ENCODE results near the gene VAV3. TPM values are rescaled to one million over a fixed set of nuclear protein-coding genes. Genes with fewer than 3 reads are reported as not detected.

VAV3 gene
- total and polyA plus RNA-seq, 2 of the 8 experiments (the other 6 are each of a cell fraction or from before 2014, with no cell fraction given) = 2.9 to 7.9 TPM

DNA sequence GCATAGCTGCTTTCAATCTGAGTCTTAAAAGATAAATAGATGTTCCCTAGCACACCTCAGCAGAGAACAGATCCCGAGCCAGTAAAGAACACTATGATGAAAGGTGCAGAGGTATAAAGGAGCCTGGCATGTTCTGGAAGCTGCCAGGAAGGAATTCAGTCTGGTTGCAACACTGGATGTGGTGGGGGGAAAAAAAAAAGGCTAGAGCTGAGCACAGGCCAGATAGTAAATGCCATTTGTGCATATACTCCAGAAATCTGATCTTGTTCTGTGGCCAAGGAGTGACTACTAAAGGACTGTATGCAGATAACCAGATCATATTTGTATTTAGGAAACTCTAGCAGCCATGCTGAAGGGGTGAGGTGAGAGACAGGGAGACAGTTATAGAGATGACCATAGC, 240.3 kb downstream of the VAV3 start:
- H2AFZ ChIP-seq (ENCODE audit: low read length) = no peak overlapping the region
- no peak overlapping the region for H4K91ac ChIP-seq (replicated peaks; ENCODE audit: insufficient read length, low read length)
- H3K4me3 ChIP-seq (ENCODE audit: extremely low read depth in 1 of 4, insufficient read depth in 2 of 4, low read depth in 3 of 4, low read length in 4 of 4) = no peak overlapping the region
- H3K14ac ChIP-seq (ENCODE audit: insufficient read length) = no peak overlapping the region
- H3K36me3 ChIP-seq (ENCODE audit: control insufficient read depth in 2 of 4, insufficient read depth in 4 of 4, low read length in 3 of 4) = no peaks in the 10 kb centered on the region
- no peak overlapping the region for H2BK5ac ChIP-seq (ENCODE audit: low read depth, low read length)
- ChIA-PET CTCF (ENCODE audit: partially characterized antibody) (interaction anchor here (2.1 kb wide), 1 partner anchor 15 kb away, joined by 7 read pairs; no protein-coding TSS in a partner anchor), POLR2A (ENCODE audit: partially characterized antibody) (no interaction called here)
- H3K9me3 ChIP-seq (ENCODE audit: insufficient read depth in 2 of 2, low read depth in 1 of 2, low read length in 1 of 2) = no peaks in the 10 kb centered on the region
- no peak overlapping the region for H3K9ac ChIP-seq (replicated peaks in 1 of 4; ENCODE audit: extremely low read depth in 1 of 4, low read depth in 3 of 4, low read length in 3 of 4)
- H4K8ac ChIP-seq (ENCODE audit: extremely low read depth, insufficient read depth, low read length) = no peak overlapping the region
- no peak overlapping the region for H3K4ac ChIP-seq (replicated peaks; ENCODE audit: insufficient read length, low read depth, low read length)
- no peak for FAIRE-seq
- no peak overlapping the region for H3K18ac ChIP-seq (ENCODE audit: extremely low read depth, low read length)
- no peak overlapping the region for H2BK20ac ChIP-seq (ENCODE audit: low read length)
- no peaks in the 10 kb centered on the region for H3K27me3 ChIP-seq (replicated peaks in 1 of 4; ENCODE audit: control insufficient read depth in 3 of 4, extremely low read depth in 1 of 4, insufficient read depth in 3 of 4, low read length in 3 of 4)
- no peak overlapping the region for H3K56ac ChIP-seq (replicated peaks; ENCODE audit: insufficient read length, low read depth, low read length)
- H3K4me2 ChIP-seq (ENCODE audit: insufficient read depth in 1 of 2, low read depth in 2 of 2, low read length in 2 of 2) = no peak overlapping the region
- H2BK15ac ChIP-seq (ENCODE audit: low read length) = no peak overlapping the region
- H2AK5ac ChIP-seq (ENCODE audit: low read depth, low read length) = no peak overlapping the region
- WGBS, 2 experiments (ENCODE audit: extremely low coverage in 1 of 2, insufficient coverage in 1 of 2, insufficient read length in 1 of 2, insufficient replicate concordance in 2 of 2, low coverage in 1 of 2, low lambda C conversion rate in 2 of 2, missing lambda C conversion rate in 1 of 2) = 90% methylated on average over 1 of the region's 1 CpG; no CpG with 5 or more reads in 1 of the 2 experiments
- H4K5ac ChIP-seq (ENCODE audit: insufficient read length, low read depth, low read length) = no peak overlapping the region
- no peak overlapping the region for H3K23ac ChIP-seq (ENCODE audit: insufficient read length)
- H3K23me2 ChIP-seq (ENCODE audit: low read depth, low read length) = no peaks in the 10 kb centered on the region
- H3K27ac ChIP-seq (ENCODE audit: low read depth, low read length) = no peak overlapping the region
- DNase-seq (ENCODE audit: low read depth in 1 of 2, low spot score in 2 of 2) = no peak
- H3K79me1 ChIP-seq (ENCODE audit: low read depth, low read length) = no peaks in the 10 kb centered on the region
- H2BK12ac ChIP-seq (ENCODE audit: low read depth, low read length) = no peak overlapping the region
- no peak overlapping the region for H2BK120ac ChIP-seq (replicated peaks; ENCODE audit: low read depth, low read length)
- no peaks in the 10 kb centered on the region for H3K4me1 ChIP-seq (replicated peaks in 1 of 4; ENCODE audit: control insufficient read depth in 3 of 4, insufficient read depth in 4 of 4, low read length in 3 of 4)
- no peaks in the 10 kb centered on the region for H3K79me2 ChIP-seq (ENCODE audit: control insufficient read depth in 1 of 2, insufficient read depth in 2 of 2, low read length in 2 of 2)
- H4K20me1 ChIP-seq (replicated peaks in 1 of 2; ENCODE audit: control insufficient read depth in 1 of 2, insufficient read depth in 2 of 2, low read length in 2 of 2) = no peaks in the 10 kb centered on the region
- TF ChIP-seq JUN (IDR thresholded peaks at IDR 0.05; ENCODE audit: low read depth, low read length) = no peak
- no peak for TF ChIP-seq SIX5 (IDR thresholded peaks at IDR 0.05; ENCODE audit: low read depth, low read length)
